ENCODE results near the gene SH3PXD2B. TPM values are rescaled to one million over a fixed set of nuclear protein-coding genes. Genes with fewer than 3 reads are reported as not detected.
"Not testable (repeated sequence)": the region's sequence is repeated elsewhere in the genome, so short reads cannot be mapped to it uniquely, and the experiment has no call there.

The SH3PXD2B gene
- polyA plus RNA-seq, 3 donors from 2014 or later, result not detected

DNA sequence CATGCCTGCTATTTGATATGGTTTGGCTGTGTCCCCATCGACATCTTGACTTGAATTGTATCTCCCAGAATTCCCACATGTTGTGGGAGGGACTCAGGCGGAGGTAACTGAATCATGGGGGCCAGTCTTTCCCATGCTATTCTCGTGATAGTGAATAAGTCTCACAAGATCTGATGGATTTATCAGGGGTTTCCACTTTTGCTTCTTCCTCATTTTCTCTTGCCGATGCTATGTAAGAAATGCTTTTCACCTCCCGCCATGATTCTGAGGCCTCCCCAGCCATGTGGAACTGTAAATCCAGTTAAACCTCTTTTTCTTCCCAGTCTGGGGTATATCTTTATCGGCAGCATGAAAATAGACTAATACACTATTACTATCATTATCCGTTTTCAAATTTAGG, 101.8 kb downstream of the SH3PXD2B start:
- H3K4me1 Mint-ChIP-seq; H3K4me3 Mint-ChIP-seq; H3K27ac Mint-ChIP-seq; H3K27me3 Mint-ChIP-seq (ENCODE audit: low read depth in 3 of 3); DNase-seq; H3K36me3 Mint-ChIP-seq; H3K9me3 Mint-ChIP-seq: not testable (repeated sequence)

DNA sequence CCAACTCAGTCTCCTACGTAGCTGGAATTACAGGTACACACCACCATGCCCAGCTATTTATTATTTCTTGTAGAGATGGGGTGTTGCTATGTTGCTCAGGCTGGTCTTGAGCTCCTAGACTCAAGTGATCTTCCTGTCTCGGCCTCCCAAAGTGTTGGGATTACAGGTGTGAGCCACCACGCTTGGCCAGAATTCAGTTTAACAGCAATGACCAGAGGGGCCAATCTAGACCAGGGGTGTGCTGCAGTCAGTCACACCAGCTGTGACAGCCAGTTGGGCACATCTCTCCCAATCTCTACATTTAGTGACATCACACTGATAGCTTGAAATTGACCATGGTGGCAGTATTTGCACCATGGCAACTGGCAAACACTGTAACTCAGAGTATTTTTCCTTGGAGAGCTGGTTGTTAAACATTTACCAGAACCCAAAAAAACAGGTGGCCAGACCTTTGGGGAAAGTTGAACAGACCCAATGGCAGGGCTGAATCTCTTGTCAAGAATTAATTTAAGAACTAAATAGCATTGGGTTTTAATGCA, 103.0 kb downstream of the SH3PXD2B start:
- H3K27ac Mint-ChIP-seq, result no peak overlapping the region
- H3K4me3 Mint-ChIP-seq, result no peak overlapping the region
- no peak for DNase-seq
- no peaks in the 10 kb centered on the region for H3K36me3 Mint-ChIP-seq
- H3K4me1 Mint-ChIP-seq, result no peaks in the 10 kb centered on the region
- H3K9me3 Mint-ChIP-seq, result no peaks in the 10 kb centered on the region
- H3K27me3 Mint-ChIP-seq (ENCODE audit: low read depth in 3 of 3), result peaks cover 4 to 7% (median 5%) of the 10 kb centered on the region in 3 donors

DNA sequence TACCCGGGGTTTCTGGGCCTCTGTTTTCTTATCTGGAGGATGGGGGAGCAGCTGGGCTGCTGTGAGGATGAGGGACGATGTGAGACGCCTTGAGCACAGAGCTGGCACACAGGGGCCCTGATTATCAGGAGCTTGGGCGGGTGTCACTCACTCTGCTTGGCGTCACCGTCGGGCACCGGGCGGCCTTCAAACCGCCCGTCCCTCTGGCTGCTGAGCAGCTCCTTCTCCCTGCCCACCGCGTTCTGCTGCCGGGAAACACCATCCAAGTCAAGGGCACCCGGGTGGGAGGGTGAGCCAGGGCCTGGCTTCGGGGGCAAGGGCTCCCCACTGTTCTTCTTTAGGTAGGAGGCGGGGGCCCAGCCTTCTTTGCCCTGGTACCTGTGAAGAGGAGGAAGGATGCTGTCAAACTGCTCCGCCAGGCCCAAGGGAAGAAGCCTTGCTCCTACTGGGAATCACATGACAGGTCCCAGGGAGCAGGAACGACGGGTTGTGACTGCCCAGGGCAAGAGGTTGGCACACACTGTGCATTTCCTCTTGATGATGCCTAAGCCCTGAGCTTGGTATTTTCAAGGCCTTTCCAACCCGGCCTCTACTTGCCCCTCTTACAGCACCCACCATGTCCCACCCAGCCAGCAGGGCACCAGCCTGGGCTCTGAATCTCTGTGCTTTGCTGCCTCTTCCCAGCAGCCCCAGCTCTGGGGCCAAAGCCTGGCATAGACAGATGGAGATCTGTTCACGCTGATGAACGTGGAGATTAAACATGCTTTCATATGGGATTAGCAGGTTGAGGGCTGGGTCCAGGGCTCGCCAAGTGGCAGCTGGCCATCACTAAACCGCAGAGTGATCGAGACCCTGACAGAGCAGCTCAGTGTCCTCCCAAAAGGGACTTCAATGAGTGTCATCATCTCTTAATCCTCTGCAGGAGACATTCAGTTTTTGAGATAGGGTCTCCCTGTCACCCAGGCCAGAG, 103.8 kb downstream of the SH3PXD2B start:
- Mint-ChIP-seq H3K27ac (no peak overlapping the region), H3K9me3 (no peaks in the 10 kb centered on the region), H3K36me3 (no peaks in the 10 kb centered on the region), H3K4me3 (no peak overlapping the region), H3K27me3 (ENCODE audit: low read depth in 3 of 3) (peaks cover 4 to 7% (median 5%) of the 10 kb centered on the region in 3 donors), H3K4me1 (no peaks in the 10 kb centered on the region)
- DNase-seq, result no peak

DNA sequence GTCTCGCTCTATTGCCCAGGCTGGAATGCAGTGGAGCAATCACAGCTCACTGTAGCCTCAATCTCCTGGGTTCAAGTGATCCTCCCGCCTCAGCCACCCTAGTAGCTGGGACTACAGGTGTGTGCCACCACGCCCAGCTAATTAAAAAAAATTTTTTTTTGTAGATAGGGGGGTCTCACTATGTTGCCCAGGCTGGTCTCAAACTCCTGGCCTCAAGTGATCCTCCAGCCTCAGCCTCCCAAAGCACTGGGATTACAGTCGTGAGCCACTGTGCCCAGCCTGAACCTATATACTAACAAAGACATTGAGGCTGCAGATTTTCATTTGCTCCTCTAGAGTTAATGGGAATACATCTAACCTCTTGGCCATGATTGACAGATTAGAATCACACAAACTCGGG, 105.6 kb downstream of the SH3PXD2B start:
- H3K4me3 Mint-ChIP-seq; H3K9me3 Mint-ChIP-seq; H3K4me1 Mint-ChIP-seq; H3K27ac Mint-ChIP-seq; DNase-seq; H3K27me3 Mint-ChIP-seq (ENCODE audit: low read depth in 3 of 3); H3K36me3 Mint-ChIP-seq: not testable (repeated sequence)

DNA sequence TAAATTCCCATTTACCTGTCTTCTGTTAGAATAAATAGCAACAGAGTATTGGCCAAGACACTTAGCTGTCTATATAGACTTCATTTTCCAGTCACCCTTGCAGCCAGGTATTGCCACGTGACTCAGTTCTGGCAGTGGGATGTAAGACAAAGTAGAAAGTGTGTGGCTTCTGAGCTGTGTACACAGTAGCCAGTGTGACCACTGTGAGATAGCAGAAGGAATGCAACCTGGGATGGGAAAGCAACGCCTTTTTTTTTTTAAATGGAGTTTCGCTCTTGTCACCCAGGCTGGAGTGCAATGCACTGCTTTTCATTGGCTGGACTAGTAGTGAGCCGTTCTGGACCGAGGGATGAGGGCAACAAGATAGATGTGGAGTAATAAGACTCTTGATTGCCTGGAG, 106.2 kb downstream of the SH3PXD2B start:
- no peaks in the 10 kb centered on the region for H3K36me3 Mint-ChIP-seq
- peaks cover 2 to 5% (median 3%) of the 10 kb centered on the region in 3 donors for H3K27me3 Mint-ChIP-seq (ENCODE audit: low read depth in 3 of 3)
- H3K4me3 Mint-ChIP-seq, result no peak overlapping the region
- no peak for DNase-seq
- no peak overlapping the region for H3K27ac Mint-ChIP-seq
- no peaks in the 10 kb centered on the region for H3K4me1 Mint-ChIP-seq
- H3K9me3 Mint-ChIP-seq, result no peaks in the 10 kb centered on the region

DNA sequence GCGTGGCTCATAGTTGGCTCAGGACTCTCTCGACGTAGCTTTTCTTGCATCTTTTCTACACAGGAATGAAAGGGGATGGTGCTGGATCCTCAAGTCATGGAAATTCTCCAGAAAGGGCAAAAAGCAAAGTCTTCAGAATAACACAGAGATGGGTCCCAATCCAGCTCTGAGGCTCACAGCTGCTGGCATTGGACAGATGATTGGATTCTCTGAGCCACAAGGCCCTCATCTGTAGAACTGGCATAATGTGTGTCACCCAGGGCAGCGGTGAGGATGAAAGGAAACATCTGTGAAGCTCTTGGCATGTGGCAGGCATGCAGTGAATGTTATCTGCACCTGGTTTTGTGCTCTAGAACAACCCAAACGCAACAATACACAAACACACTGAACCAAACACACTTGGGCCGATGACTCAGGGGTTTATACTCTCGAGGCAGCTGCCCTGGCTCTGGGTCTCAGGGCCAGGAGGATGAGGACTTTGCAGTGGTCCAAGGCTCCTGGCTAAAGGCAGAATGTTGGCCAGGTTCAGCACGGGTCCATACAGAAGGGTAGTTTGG, 106.8 kb downstream of the SH3PXD2B start:
- Mint-ChIP-seq H3K27ac (no peak overlapping the region), H3K27me3 (ENCODE audit: low read depth in 3 of 3) (peaks cover 0 to 5% (median 3%) of the 10 kb centered on the region in 3 donors), H3K36me3 (no peaks in the 10 kb centered on the region), H3K4me1 (no peaks in the 10 kb centered on the region), H3K9me3 (no peaks in the 10 kb centered on the region), H3K4me3 (no peak overlapping the region)
- no peak for DNase-seq

DNA sequence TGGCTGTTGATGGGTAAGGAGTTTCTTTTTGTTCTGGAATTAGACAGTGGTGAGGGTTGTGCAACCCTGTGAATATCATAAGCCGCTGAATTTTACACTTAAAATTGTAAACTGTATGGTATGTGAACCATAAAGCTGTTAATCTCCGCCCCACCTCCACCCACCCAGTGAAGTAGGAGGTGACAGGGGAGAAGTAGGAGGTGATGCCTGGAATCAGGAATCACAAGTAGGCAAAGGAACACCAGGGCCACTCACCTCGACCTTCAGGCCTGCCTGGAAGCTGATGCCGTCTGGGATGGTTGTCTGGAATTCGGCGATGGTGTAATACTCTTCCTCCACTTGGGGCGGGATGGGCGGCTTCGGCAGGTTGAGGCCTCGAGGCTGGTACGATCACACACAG, 108.4 kb downstream of the SH3PXD2B start:
- no peaks in the 10 kb centered on the region for H3K36me3 Mint-ChIP-seq
- no peak overlapping the region for H3K4me3 Mint-ChIP-seq
- H3K4me1 Mint-ChIP-seq, result no peaks in the 10 kb centered on the region
- no peak for DNase-seq
- no peaks in the 10 kb centered on the region for H3K9me3 Mint-ChIP-seq
- no peak overlapping the region for H3K27ac Mint-ChIP-seq
- H3K27me3 Mint-ChIP-seq (ENCODE audit: low read depth in 3 of 3), result peaks cover 3 to 7% (median 5%) of the 10 kb centered on the region in 3 donors

DNA sequence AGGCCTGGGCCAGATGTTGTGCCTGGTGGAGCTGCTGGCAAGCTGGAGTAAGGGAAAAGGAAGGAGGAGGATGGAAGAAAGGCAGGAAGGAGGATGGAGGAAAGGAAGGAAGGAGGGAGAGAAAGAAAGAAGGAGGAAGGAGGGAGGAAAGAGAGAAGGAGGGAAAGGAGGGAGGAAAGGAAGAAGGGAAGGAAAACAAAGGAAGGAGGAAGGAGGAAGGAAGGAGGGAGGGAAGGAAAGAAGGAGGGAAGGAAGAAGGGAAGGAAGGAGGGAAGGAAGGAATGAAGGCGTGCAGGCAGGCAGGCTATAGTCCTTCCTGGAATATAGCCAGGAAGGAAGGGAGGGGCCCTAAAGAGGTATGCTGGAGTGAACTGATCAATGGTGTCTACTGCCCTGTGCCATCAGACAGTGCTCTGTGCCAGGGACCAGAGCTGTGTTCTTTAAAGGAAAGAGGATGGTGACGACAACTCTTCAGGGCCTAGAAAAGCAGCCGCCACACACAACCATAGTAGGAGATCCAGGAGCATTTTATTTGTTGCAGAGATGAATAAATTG, 109.4 kb downstream of the SH3PXD2B start:
- no peaks in the 10 kb centered on the region for H3K9me3 Mint-ChIP-seq
- no peaks in the 10 kb centered on the region for H3K4me1 Mint-ChIP-seq
- no peaks in the 10 kb centered on the region for H3K36me3 Mint-ChIP-seq
- peaks cover 2 to 7% (median 5%) of the 10 kb centered on the region in 3 donors for H3K27me3 Mint-ChIP-seq (ENCODE audit: low read depth in 3 of 3)
- no peak overlapping the region for H3K27ac Mint-ChIP-seq
- no peak for DNase-seq
- no peak overlapping the region for H3K4me3 Mint-ChIP-seq

DNA sequence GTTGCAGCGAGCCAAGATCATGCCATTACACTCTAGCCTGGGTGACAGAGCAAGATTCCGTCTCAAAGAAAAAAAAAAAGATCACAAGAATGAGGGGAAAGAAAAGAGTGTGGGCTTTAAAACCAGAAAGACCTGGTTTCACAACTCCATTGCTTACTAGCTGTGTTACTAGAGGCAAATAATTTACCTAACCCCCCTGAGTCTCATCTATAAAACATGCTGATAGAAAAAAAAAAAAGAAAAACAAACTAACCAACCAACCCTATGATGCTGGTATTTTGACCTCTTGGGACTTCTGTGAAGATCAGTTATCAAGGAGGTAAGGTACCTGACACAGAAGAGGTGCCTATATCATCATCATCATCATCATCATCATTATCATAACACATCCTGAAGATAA, 110.6 kb downstream of the SH3PXD2B start:
- no peaks in the 10 kb centered on the region for H3K9me3 Mint-ChIP-seq
- no peak overlapping the region for H3K27ac Mint-ChIP-seq
- no peaks in the 10 kb centered on the region for H3K36me3 Mint-ChIP-seq
- H3K4me3 Mint-ChIP-seq, result no peak overlapping the region
- DNase-seq, result no peak
- H3K4me1 Mint-ChIP-seq, result no peaks in the 10 kb centered on the region
- H3K27me3 Mint-ChIP-seq (ENCODE audit: low read depth in 3 of 3), result peaks cover 2 to 7% (median 5%) of the 10 kb centered on the region in 3 donors

DNA sequence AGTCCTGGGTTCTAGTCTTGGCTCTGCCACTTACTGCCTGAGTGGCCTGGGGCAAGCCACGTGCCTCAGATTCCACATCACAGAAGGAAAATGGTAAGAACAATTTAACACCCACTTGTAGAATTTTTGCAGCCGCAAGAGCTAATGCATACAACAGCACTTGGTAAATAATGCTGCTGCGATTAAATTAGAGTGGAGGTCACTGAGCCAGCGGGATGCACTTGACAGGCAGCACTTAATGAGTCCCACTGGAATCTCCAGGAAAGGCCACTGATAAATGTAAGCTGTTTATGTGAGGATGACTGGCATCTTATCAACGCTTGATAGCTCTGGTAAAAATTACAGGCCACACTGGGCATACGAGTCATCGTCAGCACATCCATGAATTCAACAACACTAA, 111.4 kb downstream of the SH3PXD2B start:
- Mint-ChIP-seq H3K27me3 (ENCODE audit: low read depth in 3 of 3) (peaks cover 2 to 7% (median 5%) of the 10 kb centered on the region in 3 donors), H3K4me1 (no peaks in the 10 kb centered on the region), H3K36me3 (no peaks in the 10 kb centered on the region), H3K9me3 (no peaks in the 10 kb centered on the region), H3K27ac (no peak overlapping the region), H3K4me3 (no peak overlapping the region)
- no peak for DNase-seq

DNA sequence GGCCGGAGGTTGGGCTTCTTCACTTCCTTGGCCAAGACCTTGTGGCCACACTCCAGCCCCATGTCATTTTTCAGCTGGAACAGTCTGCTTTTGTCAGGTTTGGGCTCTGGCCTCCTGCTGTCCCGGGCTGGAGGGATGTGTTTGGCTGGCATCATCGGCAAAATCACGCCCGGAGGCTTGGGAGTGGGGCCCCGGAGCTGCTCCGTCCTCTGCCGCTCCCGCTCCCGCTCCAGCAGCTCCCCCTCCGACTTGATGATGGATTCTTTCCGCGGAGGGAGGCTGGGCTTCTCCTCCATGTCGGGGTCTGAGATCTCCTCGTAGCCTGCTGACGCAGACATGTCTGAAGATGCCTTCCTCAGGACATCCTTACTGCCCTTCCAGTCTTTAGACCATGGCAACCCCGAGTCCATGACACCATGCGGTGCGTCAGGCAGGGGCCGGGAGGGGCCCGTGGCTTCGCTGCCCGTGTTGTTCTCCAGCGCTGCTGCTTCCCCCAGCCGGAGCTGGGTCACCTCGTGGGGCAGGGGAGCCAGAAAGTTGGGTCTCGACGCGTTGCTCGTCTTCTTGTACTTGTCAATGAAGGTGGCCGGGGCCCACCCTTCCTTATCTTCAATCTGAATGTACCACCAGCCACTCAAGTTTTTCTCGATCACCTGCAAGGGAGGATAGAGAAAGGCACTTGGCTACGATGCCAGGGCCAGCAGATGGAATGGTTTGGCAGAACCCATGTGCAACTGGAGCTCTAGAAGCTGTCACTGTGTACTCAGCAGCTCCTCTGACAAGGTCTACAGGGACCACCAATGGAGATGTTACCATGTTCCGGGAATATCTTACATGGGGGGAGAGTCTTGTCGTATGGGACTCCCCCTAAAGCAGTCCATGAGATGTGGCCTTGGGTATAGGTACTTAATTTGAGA, 114.8 kb downstream of the SH3PXD2B start:
- Mint-ChIP-seq H3K9me3 (no peaks in the 10 kb centered on the region), H3K36me3 (no peaks in the 10 kb centered on the region), H3K4me3 (no peak overlapping the region), H3K27me3 (ENCODE audit: low read depth in 3 of 3) (peaks cover 2 to 7% (median 5%) of the 10 kb centered on the region in 3 donors), H3K4me1 (no peaks in the 10 kb centered on the region), H3K27ac (no peak overlapping the region)
- DNase-seq, result no peak

DNA sequence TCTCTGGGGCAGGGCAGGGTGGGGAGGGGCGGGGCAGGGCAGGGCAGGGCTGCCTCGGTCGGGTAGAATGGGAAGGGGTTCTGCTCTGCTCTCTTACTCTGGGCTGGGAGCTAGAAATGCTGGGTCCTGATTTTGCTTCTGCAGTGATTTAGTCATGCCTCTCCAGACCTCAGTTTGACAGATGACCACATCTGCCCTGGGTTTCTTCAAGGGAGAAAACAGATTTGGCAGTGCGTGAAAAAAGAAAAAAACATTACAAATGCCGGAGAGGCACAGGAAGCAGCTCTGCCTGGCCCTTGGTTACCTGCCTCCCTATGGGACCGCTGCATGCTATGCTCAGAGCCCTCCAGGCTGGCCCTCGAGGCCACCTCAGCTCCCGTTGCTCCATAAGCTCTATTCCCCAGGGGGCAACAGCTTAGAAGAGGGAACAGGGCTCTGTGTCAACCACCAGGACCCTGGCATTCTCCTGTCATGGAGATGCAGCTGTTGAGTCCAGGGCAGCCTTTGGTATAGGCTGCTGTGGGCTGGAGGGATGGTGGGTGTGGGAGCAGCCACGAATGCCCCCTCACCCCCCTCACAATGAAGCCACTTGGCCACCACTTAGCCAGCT, 117.5 kb downstream of the SH3PXD2B start:
- no peak for DNase-seq
- H3K36me3 Mint-ChIP-seq, result no peaks in the 10 kb centered on the region
- no peak overlapping the region for H3K4me3 Mint-ChIP-seq
- peaks cover 2 to 5% (median 2%) of the 10 kb centered on the region in 3 donors for H3K27me3 Mint-ChIP-seq (ENCODE audit: low read depth in 3 of 3)
- H3K27ac Mint-ChIP-seq, result no peak overlapping the region
- no peaks in the 10 kb centered on the region for H3K4me1 Mint-ChIP-seq
- no peaks in the 10 kb centered on the region for H3K9me3 Mint-ChIP-seq

DNA sequence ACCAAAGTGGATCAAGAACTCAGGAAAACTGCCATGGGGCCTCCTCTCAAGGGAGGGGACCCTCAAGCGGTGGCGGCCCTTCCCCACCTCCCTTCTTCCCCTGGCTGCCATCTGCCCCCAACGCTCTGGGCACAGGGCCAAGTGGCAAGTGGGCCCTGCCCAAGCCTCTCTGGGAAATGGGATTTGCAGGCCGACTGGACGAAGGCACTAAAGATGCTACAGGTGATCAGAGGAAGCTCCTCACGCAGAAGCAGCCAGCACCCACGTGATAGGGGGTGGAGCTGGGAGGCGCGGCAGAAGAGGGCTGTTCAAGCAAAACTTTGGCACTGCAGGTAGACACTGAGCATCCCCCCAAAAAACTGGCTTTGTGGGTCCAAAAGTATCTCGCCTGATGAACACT, 118.1 kb downstream of the SH3PXD2B start:
- Mint-ChIP-seq H3K9me3 (no peaks in the 10 kb centered on the region), H3K4me3 (no peak overlapping the region)

More for the DNA sequence above, 118.1 kb downstream of the SH3PXD2B start:
- Mint-ChIP-seq H3K36me3 (no peaks in the 10 kb centered on the region), H3K27ac (no peak overlapping the region), H3K27me3 (ENCODE audit: low read depth in 3 of 3) (peaks cover 2 to 6% (median 3%) of the 10 kb centered on the region in 3 donors), H3K4me1 (no peaks in the 10 kb centered on the region)
- DNase-seq, result no peak
